ENCODE data around the gene DNAH17. TPM values are rescaled to one million over a fixed set of nuclear protein-coding genes. Genes with fewer than 3 reads are reported as not detected.

The DNAH17 gene
- total RNA-seq, 4 donors from 2014 or later: 0.19 to 0.31 TPM; not detected in 2

DNA sequence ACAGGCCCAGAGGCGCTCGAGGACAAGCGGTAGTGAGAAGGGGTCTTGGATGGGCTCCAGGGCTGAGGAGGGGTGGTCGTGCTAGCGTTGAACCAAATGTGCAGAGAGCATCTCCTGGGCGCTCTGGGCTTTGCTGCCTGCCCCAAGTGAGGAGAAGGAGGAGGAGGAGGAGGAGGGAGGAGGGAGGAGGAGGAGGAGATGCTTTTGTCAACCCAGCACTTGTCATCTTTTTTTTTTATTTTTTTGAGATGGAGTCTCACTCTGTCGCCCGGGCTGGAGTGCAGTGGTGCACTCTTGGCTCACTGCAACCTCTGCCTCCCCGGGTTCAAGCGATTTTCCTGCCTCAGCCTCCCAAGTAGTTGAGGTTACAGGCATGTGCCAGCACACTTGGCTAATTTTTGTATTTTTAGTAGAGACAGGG, 138.9 kb downstream of the DNAH17 start:
- TF ChIP-seq, protein P1, sequence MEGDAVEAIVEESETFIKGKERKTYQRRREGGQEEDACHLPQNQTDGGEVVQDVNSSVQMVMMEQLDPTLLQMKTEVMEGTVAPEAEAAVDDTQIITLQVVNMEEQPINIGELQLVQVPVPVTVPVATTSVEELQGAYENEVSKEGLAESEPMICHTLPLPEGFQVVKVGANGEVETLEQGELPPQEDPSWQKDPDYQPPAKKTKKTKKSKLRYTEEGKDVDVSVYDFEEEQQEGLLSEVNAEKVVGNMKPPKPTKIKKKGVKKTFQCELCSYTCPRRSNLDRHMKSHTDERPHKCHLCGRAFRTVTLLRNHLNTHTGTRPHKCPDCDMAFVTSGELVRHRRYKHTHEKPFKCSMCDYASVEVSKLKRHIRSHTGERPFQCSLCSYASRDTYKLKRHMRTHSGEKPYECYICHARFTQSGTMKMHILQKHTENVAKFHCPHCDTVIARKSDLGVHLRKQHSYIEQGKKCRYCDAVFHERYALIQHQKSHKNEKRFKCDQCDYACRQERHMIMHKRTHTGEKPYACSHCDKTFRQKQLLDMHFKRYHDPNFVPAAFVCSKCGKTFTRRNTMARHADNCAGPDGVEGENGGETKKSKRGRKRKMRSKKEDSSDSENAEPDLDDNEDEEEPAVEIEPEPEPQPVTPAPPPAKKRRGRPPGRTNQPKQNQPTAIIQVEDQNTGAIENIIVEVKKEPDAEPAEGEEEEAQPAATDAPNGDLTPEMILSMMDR (IDR thresholded peaks at IDR 0.05): no peak
- TF ChIP-seq POLR2A (IDR thresholded peaks at IDR 0.05): no peak
- Histone ChIP-seq H3K4me1 (no peaks in the 10 kb centered on the region), H3K9me3 (no peaks in the 10 kb centered on the region), H3K36me3 (no peaks in the 10 kb centered on the region), H3K27ac (no peak overlapping the region), H3K27me3 (peaks cover 0 to 17% (median 0%) of the 10 kb centered on the region in 4 donors), H3K4me3 (no peak overlapping the region)
- no peak for DNase-seq
- 91 to 94% methylated on average over 4 of the region's 10 CpGs for WGBS, 2 donors
- intact Hi-C loops (cut with DNase I): no loop called here

GRCh38 chr17:78437508-78438169, 139.6 kb downstream of the DNAH17 start:
- intact Hi-C loops (cut with DNase I): no loop called here
- peaks cover 0 to 5% (median 0%) of the 10 kb centered on the region in 3 donors for H3K4me1 ChIP-seq
- no peak overlapping the region for H3K4me3 ChIP-seq
- 53 to 80% methylated on average over 3 to 13 of the region's 20 CpGs for WGBS, 2 donors
- no peak overlapping the region for H3K27ac ChIP-seq
- peaks cover 0 to 17% (median 0%) of the 10 kb centered on the region in 4 donors for H3K27me3 ChIP-seq
- no peaks in the 10 kb centered on the region for H3K36me3 ChIP-seq
- no peak for DNase-seq
- no peaks in the 10 kb centered on the region for H3K9me3 ChIP-seq
- TF ChIP-seq, protein P1 (IDR thresholded peaks at IDR 0.05): no peak
- TF ChIP-seq POLR2A (IDR thresholded peaks at IDR 0.05): no peak

DNA sequence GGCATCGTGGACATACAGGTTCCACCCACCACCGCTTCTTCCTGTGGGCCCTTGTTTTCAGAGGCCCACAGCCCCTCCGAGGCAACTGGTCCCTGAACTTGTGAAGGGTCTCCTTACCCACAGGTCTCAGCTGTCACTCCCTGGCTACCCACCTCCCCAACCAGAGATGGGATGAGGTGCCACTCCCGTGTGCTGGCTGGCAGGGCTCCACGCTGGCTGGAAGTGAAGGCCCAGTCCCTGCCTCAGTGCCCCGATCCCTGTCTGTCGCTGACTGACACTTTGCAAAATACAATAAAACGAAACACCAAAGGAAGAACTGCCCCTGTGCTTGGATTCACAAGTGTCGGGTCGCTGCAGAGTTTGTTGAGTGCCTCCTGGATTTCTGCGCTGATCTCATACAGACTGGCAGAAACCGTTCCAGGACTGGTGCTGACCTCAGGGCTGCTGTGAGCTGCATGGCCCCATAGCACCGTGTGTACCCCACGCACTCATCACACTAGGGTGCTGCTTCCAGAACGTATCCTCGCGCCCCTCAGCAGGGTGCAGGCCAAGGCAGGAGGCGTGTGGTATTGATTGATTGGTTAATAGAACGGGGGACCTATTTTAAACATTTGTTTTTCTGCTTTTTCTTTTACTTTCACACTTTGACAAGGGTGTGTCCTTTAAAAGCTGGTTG, 141.7 kb downstream of the DNAH17 start:
- H3K9me3 ChIP-seq: no peaks in the 10 kb centered on the region
- H3K4me3 ChIP-seq: no peak overlapping the region
- no peaks in the 10 kb centered on the region for H3K36me3 ChIP-seq
- H3K27me3 ChIP-seq: peaks cover 0 to 17% (median 0%) of the 10 kb centered on the region in 4 donors
- intact Hi-C loops (cut with DNase I): no loop called here
- no peak overlapping the region for H3K27ac ChIP-seq
- DNase-seq: no peak
- WGBS, 2 donors: 69 to 83% methylated on average over 16 of the region's 19 CpGs
- TF ChIP-seq, protein P1 (IDR thresholded peaks at IDR 0.05): no peak
- no peak for TF ChIP-seq POLR2A (IDR thresholded peaks at IDR 0.05)
- H3K4me1 ChIP-seq: peaks cover 0 to 10% (median 0%) of the 10 kb centered on the region in 3 donors

DNA sequence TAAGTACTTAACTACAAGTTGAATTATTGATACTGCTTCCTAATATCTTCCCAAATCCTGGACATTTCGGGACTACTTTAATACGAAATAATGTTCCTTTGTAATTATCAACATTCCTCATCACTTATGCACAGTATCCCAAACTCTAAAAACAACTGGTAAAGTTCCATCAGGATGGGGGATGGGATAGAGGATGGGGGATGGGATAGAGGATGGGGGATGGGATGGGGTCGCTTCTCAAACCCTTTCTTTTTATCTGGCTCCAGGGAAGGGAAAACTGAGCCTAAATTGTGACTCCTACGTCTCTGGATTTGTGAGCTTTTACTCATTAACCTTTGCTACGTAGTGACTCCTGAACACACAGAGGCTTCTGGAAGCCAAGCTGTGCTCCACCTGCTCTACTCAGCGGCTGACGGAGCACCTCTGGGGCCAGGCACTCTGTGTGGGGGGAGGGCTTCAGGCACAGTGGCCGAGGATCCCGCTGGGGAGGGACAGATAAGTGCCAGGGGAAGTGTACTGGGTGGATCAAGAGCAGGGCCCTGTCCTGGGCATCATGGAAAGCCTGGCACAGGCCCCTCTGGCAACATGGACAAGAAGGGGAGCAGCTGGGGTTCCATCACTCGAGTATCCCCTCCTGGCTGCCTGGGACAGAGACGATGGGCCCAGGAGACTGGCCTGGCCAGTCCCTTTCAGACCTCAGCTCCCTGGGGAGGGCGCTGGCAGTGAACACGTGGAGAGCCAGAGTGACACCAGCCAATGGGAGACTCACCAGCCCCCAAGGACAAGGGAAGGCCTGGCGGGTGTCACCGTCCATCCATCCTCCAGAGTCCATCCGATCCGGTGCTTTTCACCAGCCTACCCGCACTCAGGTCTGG, 142.5 kb downstream of the DNAH17 start:
- WGBS, 2 donors: 40 to 55% methylated on average over 3 to 9 of the region's 18 CpGs
- Histone ChIP-seq H3K4me1 (peaks cover 0 to 10% (median 0%) of the 10 kb centered on the region in 3 donors), H3K4me3 (no peak overlapping the region), H3K27me3 (peaks cover 0 to 17% (median 0%) of the 10 kb centered on the region in 4 donors), H3K36me3 (peaks cover 0 to 6% (median 0%) of the 10 kb centered on the region in 3 donors), H3K27ac (no peak overlapping the region), H3K9me3 (no peaks in the 10 kb centered on the region)
- TF ChIP-seq, protein P1 (IDR thresholded peaks at IDR 0.05): no peak
- no peak for TF ChIP-seq POLR2A (IDR thresholded peaks at IDR 0.05)
- intact Hi-C loops (cut with DNase I): no loop called here
- no peak for DNase-seq

Data from esophagus squamous epithelium (tissue), 5 donors.